ENCODE results near the gene ADCY3. TPM values are rescaled to one million over a fixed set of nuclear protein-coding genes. Genes with fewer than 3 reads are reported as not detected.

Gene ADCY3
- total RNA-seq, 1 donor from 2014 or later = 46.2 TPM

- H3K36me3 Mint-ChIP-seq = peaks cover 61% of the 10 kb centered on the region
- no peaks in the 10 kb centered on the region for H3K4me1 Mint-ChIP-seq (ENCODE audit: unreplicated experiment)
- DNase-seq (ENCODE audit: extremely low spot score, unreplicated experiment) = no peak
- no peak overlapping the region for H3K4me3 Mint-ChIP-seq
- H3K27ac Mint-ChIP-seq = no peak overlapping the region
- H3K9me3 Mint-ChIP-seq = peaks cover 30% of the 10 kb centered on the region
- TF ChIP-seq CTCF (conservative IDR thresholded peaks at IDR 0.05) = no peak
- no peaks in the 10 kb centered on the region for H3K27me3 Mint-ChIP-seq
Measured at GRCh38 chr2:24899361-24899910, 20.6 kb downstream of the ADCY3 start.

GRCh38 chr2:24898122-24899109 is 21.6 kb downstream of the ADCY3 start:
- H3K4me3 Mint-ChIP-seq = no peak overlapping the region

GRCh38 chr2:24894750-24895149 is 25.3 kb downstream of the ADCY3 start:
- H3K27me3 Mint-ChIP-seq = no peaks in the 10 kb centered on the region
- H3K27ac Mint-ChIP-seq = no peak overlapping the region
- DNase-seq (ENCODE audit: extremely low spot score, unreplicated experiment) = no peak
- H3K9me3 Mint-ChIP-seq = peaks cover 31% of the 10 kb centered on the region
- H3K36me3 Mint-ChIP-seq = peaks cover 52% of the 10 kb centered on the region
- no peak overlapping the region for H3K4me3 Mint-ChIP-seq
- no peak for TF ChIP-seq CTCF (conservative IDR thresholded peaks at IDR 0.05)
- no peaks in the 10 kb centered on the region for H3K4me1 Mint-ChIP-seq (ENCODE audit: unreplicated experiment)

More at GRCh38 chr2:24898122-24899109, 21.6 kb downstream of the ADCY3 start:
- Mint-ChIP-seq H3K36me3 (peaks cover 65% of the 10 kb centered on the region), H3K27me3 (no peaks in the 10 kb centered on the region), H3K9me3 (peaks cover 31% of the 10 kb centered on the region), H3K27ac (no peak overlapping the region), H3K4me1 (ENCODE audit: unreplicated experiment) (no peaks in the 10 kb centered on the region)
- no peak for DNase-seq (ENCODE audit: extremely low spot score, unreplicated experiment)
- no peak for TF ChIP-seq CTCF (conservative IDR thresholded peaks at IDR 0.05)

GRCh38 chr2:24893934-24894333 is 26.1 kb downstream of the ADCY3 start:
- Mint-ChIP-seq H3K27me3 (no peaks in the 10 kb centered on the region), H3K9me3 (peaks cover 31% of the 10 kb centered on the region), H3K27ac (no peak overlapping the region), H3K4me1 (ENCODE audit: unreplicated experiment) (no peaks in the 10 kb centered on the region), H3K36me3 (peaks cover 45% of the 10 kb centered on the region), H3K4me3 (no peak overlapping the region)
- no peak for DNase-seq (ENCODE audit: extremely low spot score, unreplicated experiment)
- no peak for TF ChIP-seq CTCF (conservative IDR thresholded peaks at IDR 0.05)

- H3K36me3 Mint-ChIP-seq = peaks cover 38% of the 10 kb centered on the region
- H3K27me3 Mint-ChIP-seq = no peaks in the 10 kb centered on the region
- DNase-seq (ENCODE audit: extremely low spot score, unreplicated experiment) = no peak
- no peak overlapping the region for H3K27ac Mint-ChIP-seq
- H3K4me3 Mint-ChIP-seq = no peak overlapping the region
- no peaks in the 10 kb centered on the region for H3K4me1 Mint-ChIP-seq (ENCODE audit: unreplicated experiment)
- peaks cover 31% of the 10 kb centered on the region for H3K9me3 Mint-ChIP-seq
- no peak for TF ChIP-seq CTCF (conservative IDR thresholded peaks at IDR 0.05)
Measured at GRCh38 chr2:24892928-24893327, 27.1 kb downstream of the ADCY3 start.

Measured in type B pancreatic cell (in vitro differentiated cells).